HCT116 (cell line): ENCODE measurements around the gene EEFSEC. TPM values are rescaled to one million over a fixed set of nuclear protein-coding genes. Genes with fewer than 3 reads are reported as not detected.

ENCODE experiments used
- ATAC-seq: fragments of 200-7000 bp; cut with Tn5 transposase; 2 replicates; pipeline ENCODE4 v1.9.1; 2020; ENCODE audit warnings: mild to moderate bottlenecking, moderate library complexity
- BruUV-seq: library from RNA; stranded (reverse); fragments of 400-500 nt; replicated peaks from 2 replicates; lab custom pipeline; 2021; lab: Mats Ljungman, UMichigan
- CTCF ChIA-PET: fragments of 300-600 bp; sonication (Branson Sonifier 250); formaldehyde crosslinking; loops from one replicate; lab custom pipeline; 2021; ENCODE audit warnings: antibody characterized with exemption; lab: Charles Lee
- POLR2A ChIA-PET: fragments of 300-600, 350-600 bp; sonication (Branson Sonifier 250); formaldehyde crosslinking; loops from one replicate; lab custom pipeline; 2021; ENCODE audit warnings: antibody characterized with exemption; lab: Charles Lee
- RAD21 ChIA-PET, 2 experiments: fragments of 300-600 bp; sonication (Branson Sonifier 250); formaldehyde crosslinking; loops; one replicate each; lab custom pipeline; 2023; ENCODE audit warnings: low total read pairs in 2 of 2; ENCODE audit not compliant: uncharacterized antibody in 2 of 2, unreplicated experiment in 2 of 2, low non-redundant PET in 1 of 2; lab: Charles Lee
- DNase-seq: peaks from one replicate; pipeline ENCODE4 v3.0.0-alpha.2; 2010; ENCODE audit warnings: low read depth, low spot score
- H2AFZ ChIP-seq: fragments of 200-600 bp; shearing (Covaris generic), sonication (generic); 2 replicates; pipeline ENCODE4 v1.6.1; 2017; ENCODE audit warnings: low read depth, mixed run types, mixed read lengths, antibody characterized with exemption, low read length; ENCODE audit not compliant: poor library complexity, severe bottlenecking
- H3K27ac ChIP-seq: 2 replicates; pipeline ENCODE4 v1.5.1; 2012; ENCODE audit warnings: low read depth, low read length
- H3K27me3 ChIP-seq: fragments of 200-600 bp; sonication (generic); 2 replicates; pipeline ENCODE4 v1.6.1; 2016; ENCODE audit warnings: mixed run types, low read length, mixed read lengths; ENCODE audit not compliant: insufficient read depth
- H3K36me3 ChIP-seq, 2 experiments: fragments of 200-500 bp in 1 of 2; fragments of 200-600 bp in 1 of 2; sonication (Bioruptor generic) in 1 of 2; sonication (generic) in 1 of 2; 2 replicates each; pipeline versions ENCODE4 v1.5.1 to v1.6.1; 2014 to 2016; ENCODE audit warnings: low read length in 2 of 2, inconsistent platforms in 1 of 2, mixed read lengths in 1 of 2, mixed run types in 1 of 2; ENCODE audit not compliant: insufficient read depth in 2 of 2, control insufficient read depth in 1 of 2
- H3K4me1 ChIP-seq, 2 experiments: fragments of 200-600 bp in 1 of 2; sonication (generic) in 1 of 2; 2 replicates each; pipeline versions ENCODE4 v1.5.1 to v1.6.1; 2012 to 2017; ENCODE audit warnings: low read length in 2 of 2, inconsistent platforms in 1 of 2, mild to moderate bottlenecking in 1 of 2, mixed read lengths in 1 of 2, mixed run types in 1 of 2, moderate library complexity in 1 of 2; ENCODE audit not compliant: insufficient read depth in 2 of 2, control insufficient read depth in 1 of 2
- H3K4me2 ChIP-seq: fragments of 200-600 bp; sonication (generic); 2 replicates; pipeline ENCODE4 v1.6.1; 2017; ENCODE audit warnings: mixed run types, low read length, mixed read lengths
- H3K4me3 ChIP-seq, 2 experiments: fragments of 200-600 bp in 1 of 2; sonication (generic) in 1 of 2; replicated peaks in 1 of 2; 2 replicates each; pipeline ENCODE4 v1.5.1; 2011 to 2016; ENCODE audit warnings: low read length in 2 of 2, control low read depth in 1 of 2, low read depth in 1 of 2, mild to moderate bottlenecking in 1 of 2, mixed read lengths in 1 of 2, mixed run types in 1 of 2
- H3K79me2 ChIP-seq: fragments of 200-600 bp; sonication (generic); 2 replicates; pipeline ENCODE4 v1.6.1; 2017; ENCODE audit warnings: mild to moderate bottlenecking, mixed run types, low read length, moderate library complexity, mixed read lengths; ENCODE audit not compliant: insufficient read depth
- H3K9ac ChIP-seq: fragments of 200-600 bp; sonication (generic); 2 replicates; pipeline ENCODE4 v1.6.1; 2016; ENCODE audit warnings: low read length, mixed read lengths
- H3K9me2 ChIP-seq: fragments of 200-600 bp; sonication (generic), shearing (Covaris generic); 2 replicates; pipeline ENCODE4 v1.6.1; 2017; ENCODE audit warnings: mixed run types, mild to moderate bottlenecking, moderate library complexity; ENCODE audit not compliant: insufficient read depth
- H3K9me3 ChIP-seq, 2 experiments: fragments of 200-500 bp in 1 of 2; fragments of 200-600 bp in 1 of 2; sonication (Bioruptor generic) in 1 of 2; sonication (generic) in 1 of 2; 2 replicates each; pipeline ENCODE4 v1.6.1; 2014 to 2017; ENCODE audit warnings: low read length in 2 of 2, mixed read lengths in 2 of 2, inconsistent platforms in 1 of 2, low read depth in 1 of 2, mild to moderate bottlenecking in 1 of 2, mixed run types in 1 of 2, moderate library complexity in 1 of 2; ENCODE audit not compliant: control insufficient read depth in 1 of 2, insufficient read depth in 1 of 2
- H4K20me1 ChIP-seq: fragments of 200-600 bp; sonication (generic), shearing (Covaris generic); 2 replicates; pipeline ENCODE4 v1.6.1; 2017; ENCODE audit warnings: mixed run types, mild to moderate bottlenecking, moderate library complexity; ENCODE audit not compliant: insufficient read depth
- CBX3 ChIP-seq: IDR thresholded peaks from 2 replicates; pipeline ENCODE4 v1.6.1; 2012; ENCODE audit warnings: low read depth
- CTCF ChIP-seq, 3 experiments: fragments of 200-600 bp in 1 of 3; sonication (generic) in 1 of 3; IDR thresholded peaks in 2 of 3; conservative IDR thresholded peaks in 1 of 3; 2 replicates each; pipeline ENCODE4 v1.5.1; 2012 to 2017; ENCODE audit warnings: low read depth in 2 of 3, low read length in 2 of 3, antibody characterized with exemption in 1 of 3, borderline replicate concordance in 1 of 3, control low read depth in 1 of 3, mild to moderate bottlenecking in 1 of 3, mixed read lengths in 1 of 3, mixed run types in 1 of 3, moderate library complexity in 1 of 3; ENCODE audit not compliant: insufficient read depth in 1 of 3
- JUND ChIP-seq: IDR thresholded peaks from 2 replicates; pipeline ENCODE4 v1.6.1; 2012
- POLR2A ChIP-seq: IDR thresholded peaks from 2 replicates; pipeline ENCODE4 v1.7.0; 2011; ENCODE audit warnings: borderline replicate concordance; ENCODE audit not compliant: insufficient read depth, insufficient read length; ENCODE audit errors: extremely low read depth
- RAD21 ChIP-seq: IDR thresholded peaks from 2 replicates; pipeline ENCODE4 v1.6.1; 2012; ENCODE audit warnings: low read depth, mild to moderate bottlenecking
- intact Hi-C: fragments of 100-400 bp; cut with micrococcal nuclease; formaldehyde crosslinking; loops from 2 replicates; pipeline ENCODE4 v1.10.0; 2022
- total RNA-seq: library from RNA; stranded (reverse); gene quantifications from one replicate; pipeline ENCODE4 v1.2.1, GENCODE V29; 2021; ENCODE audit not compliant: unreplicated experiment

The EEFSEC gene
- total RNA-seq, 1 experiment from 2014 or later = 16.1 TPM

GRCh38 chr3:128281461-128282367 lies 128.4 kb downstream of the EEFSEC start (continued):
- no peak for TF ChIP-seq CTCF (IDR thresholded peaks at IDR 0.05 in 2 of 3, conservative IDR thresholded peaks at IDR 0.05 in 1 of 3; ENCODE audit: borderline replicate concordance in 1 of 3, insufficient read depth in 1 of 3, low read depth in 2 of 3, low read length in 2 of 3)

- ChIA-PET POLR2A (no interaction called here), RAD21 (no interaction called here)
- ATAC-seq = no peak
- no peaks in the 10 kb centered on the region for H3K27me3 ChIP-seq
- no peak for TF ChIP-seq JUND
- TF ChIP-seq CBX3 = no peak
- TF ChIP-seq RAD21 = no peak
- TF ChIP-seq POLR2A = no peak
- TF ChIP-seq, all 23 proteins: peak for 0
- Histone ChIP-seq H3K9me2 (no peaks in the 10 kb centered on the region), H4K20me1 (no peaks in the 10 kb centered on the region), H3K79me2 (no peaks in the 10 kb centered on the region), H3K9ac (no peak overlapping the region), H3K9me3 (no peaks in the 10 kb centered on the region), H3K4me3 (no peak overlapping the region), H2AFZ (no peak overlapping the region), H3K36me3 (no peaks in the 10 kb centered on the region; a peak in 1 of 4 replicates), H3K27ac (no peak overlapping the region), H3K4me1 (no peaks in the 10 kb centered on the region), H3K4me2 (no peak overlapping the region)
- no TSS peak for BruUV-seq
- no peak for DNase-seq
- intact Hi-C loops = no loop called here
- CTCF ChIA-PET = no interaction called here
Measured at GRCh38 chr3:128282380-128283196, 129.3 kb downstream of the EEFSEC start.
